ENCODE measurements around the gene CDKAL1. TPM values are rescaled to one million over a fixed set of nuclear protein-coding genes. Genes with fewer than 3 reads are reported as not detected.
"Not testable (repeated sequence)": the region's sequence is repeated elsewhere in the genome, so short reads cannot be mapped to it uniquely, and the experiment has no call there.

The CDKAL1 gene
- total and polyA plus RNA-seq, 8 donors, result 3.4 to 36.7 (median 10.4) TPM

DNA sequence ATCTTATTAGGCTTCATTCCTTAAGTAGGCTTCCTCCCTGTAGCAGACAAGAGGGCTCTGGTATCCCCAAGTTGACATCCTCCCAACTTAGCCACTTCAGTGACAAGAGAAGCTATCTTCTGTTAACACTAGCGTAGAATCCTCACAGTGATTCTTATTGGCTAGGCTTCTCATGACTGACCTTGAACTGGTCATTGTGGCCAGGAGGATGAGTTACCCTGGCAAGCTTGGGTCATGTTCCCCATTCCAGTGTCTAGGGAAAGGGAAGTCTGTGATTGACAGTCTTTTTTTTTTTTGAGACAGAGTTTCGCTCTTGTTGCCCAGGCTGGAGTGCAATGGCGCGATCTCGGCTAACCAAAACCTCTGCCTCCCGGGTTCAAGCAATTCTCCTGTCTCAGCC, 7.1 kb downstream of the CDKAL1 start:
- peaks cover 0 to 29% (median 14%) of the 10 kb centered on the region in 4 donors for H3K4me1 ChIP-seq
- WGBS, 5 donors, result 96 to 99% (median 98%) methylated on average over 6 of the region's 6 CpGs
- TF ChIP-seq EP300 (IDR thresholded peaks at IDR 0.05), result no peak
- TF ChIP-seq, protein P1, sequence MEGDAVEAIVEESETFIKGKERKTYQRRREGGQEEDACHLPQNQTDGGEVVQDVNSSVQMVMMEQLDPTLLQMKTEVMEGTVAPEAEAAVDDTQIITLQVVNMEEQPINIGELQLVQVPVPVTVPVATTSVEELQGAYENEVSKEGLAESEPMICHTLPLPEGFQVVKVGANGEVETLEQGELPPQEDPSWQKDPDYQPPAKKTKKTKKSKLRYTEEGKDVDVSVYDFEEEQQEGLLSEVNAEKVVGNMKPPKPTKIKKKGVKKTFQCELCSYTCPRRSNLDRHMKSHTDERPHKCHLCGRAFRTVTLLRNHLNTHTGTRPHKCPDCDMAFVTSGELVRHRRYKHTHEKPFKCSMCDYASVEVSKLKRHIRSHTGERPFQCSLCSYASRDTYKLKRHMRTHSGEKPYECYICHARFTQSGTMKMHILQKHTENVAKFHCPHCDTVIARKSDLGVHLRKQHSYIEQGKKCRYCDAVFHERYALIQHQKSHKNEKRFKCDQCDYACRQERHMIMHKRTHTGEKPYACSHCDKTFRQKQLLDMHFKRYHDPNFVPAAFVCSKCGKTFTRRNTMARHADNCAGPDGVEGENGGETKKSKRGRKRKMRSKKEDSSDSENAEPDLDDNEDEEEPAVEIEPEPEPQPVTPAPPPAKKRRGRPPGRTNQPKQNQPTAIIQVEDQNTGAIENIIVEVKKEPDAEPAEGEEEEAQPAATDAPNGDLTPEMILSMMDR (IDR thresholded peaks at IDR 0.05), result no peak
- TF ChIP-seq POLR2A (IDR thresholded peaks at IDR 0.05), result no peak
- TF ChIP-seq POLR2AphosphoS5 (IDR thresholded peaks at IDR 0.05), result no peak
- no peak for DNase-seq
- no peaks in the 10 kb centered on the region for H3K9me3 ChIP-seq
- no peak overlapping the region for H3K27ac ChIP-seq
- H3K4me3 ChIP-seq, result no peak overlapping the region
- H3K27me3 ChIP-seq, result no peaks in the 10 kb centered on the region
- peaks cover 10 to 48% (median 43%) of the 10 kb centered on the region in 4 donors for H3K36me3 ChIP-seq
- intact Hi-C loops (cut with DNase I; ENCODE audit: low total_unique reads), result no loop called here

- WGBS, 5 donors, result 53 to 72% (median 62%) methylated on average over 2 of the region's 2 CpGs
- TF ChIP-seq POLR2A (IDR thresholded peaks at IDR 0.05), result no peak
- TF ChIP-seq POLR2AphosphoS5 (IDR thresholded peaks at IDR 0.05), result no peak
- TF ChIP-seq, protein P1 (IDR thresholded peaks at IDR 0.05), result no peak
- TF ChIP-seq EP300 (IDR thresholded peaks at IDR 0.05), result no peak
- intact Hi-C loops (cut with DNase I; ENCODE audit: low total_unique reads), result no loop called here
Observed at GRCh38 chr6:20542927-20543602, 8.8 kb downstream of the CDKAL1 start.

GRCh38 chr6:20548264-20548663, 14.0 kb downstream of the CDKAL1 start:
- no peak overlapping the region for H3K27ac ChIP-seq
- intact Hi-C loops (cut with DNase I; ENCODE audit: low total_unique reads), result no loop called here
- TF ChIP-seq, protein P1 (IDR thresholded peaks at IDR 0.05), result no peak
- no peaks in the 10 kb centered on the region for H3K9me3 ChIP-seq
- WGBS, 5 donors, result 94 to 100% (median 96%) methylated on average over 1 of the region's 1 CpG
- peaks cover 28 to 81% (median 71%) of the 10 kb centered on the region in 4 donors for H3K36me3 ChIP-seq
- no peak for DNase-seq
- peaks cover 0 to 1% (median 0%) of the 10 kb centered on the region in 4 donors for H3K4me1 ChIP-seq
- H3K27me3 ChIP-seq, result no peaks in the 10 kb centered on the region
- H3K4me3 ChIP-seq, result no peak overlapping the region

More at GRCh38 chr6:20542927-20543602, 8.8 kb downstream of the CDKAL1 start:
- Histone ChIP-seq H3K4me1 (peaks cover 0 to 23% (median 7%) of the 10 kb centered on the region in 4 donors), H3K9me3 (no peaks in the 10 kb centered on the region), H3K27ac (no peak overlapping the region), H3K4me3 (no peak overlapping the region), H3K36me3 (peaks cover 17 to 55% (median 49%) of the 10 kb centered on the region in 4 donors), H3K27me3 (no peaks in the 10 kb centered on the region)
- DNase-seq, result no peak

GRCh38 chr6:20549398-20549797, 15.1 kb downstream of the CDKAL1 start:
- H3K4me3 ChIP-seq; H3K27ac ChIP-seq; H3K4me1 ChIP-seq; H3K9me3 ChIP-seq; DNase-seq; intact Hi-C loops (cut with DNase I; ENCODE audit: low total_unique reads); H3K27me3 ChIP-seq: not testable (repeated sequence)
- H3K36me3 ChIP-seq, result peaks cover 28 to 91% (median 79%) of the 10 kb centered on the region in 4 donors
- WGBS, 5 donors, result 91 to 100% (median 99%) methylated on average over 3 of the region's 3 CpGs

GRCh38 chr6:20554326-20554725, 20.1 kb downstream of the CDKAL1 start:
- H3K4me1 ChIP-seq, result peaks cover 0 to 4% (median 0%) of the 10 kb centered on the region in 4 donors
- no peaks in the 10 kb centered on the region for H3K27me3 ChIP-seq
- H3K9me3 ChIP-seq, result no peaks in the 10 kb centered on the region
- H3K27ac ChIP-seq, result no peak overlapping the region
- H3K36me3 ChIP-seq, result peaks cover 12 to 57% (median 46%) of the 10 kb centered on the region in 4 donors
- 79 to 89% (median 85%) methylated on average over 2 of the region's 2 CpGs for WGBS, 5 donors
- no peak for DNase-seq
- TF ChIP-seq POLR2A (IDR thresholded peaks at IDR 0.05), result no peak
- no peak for TF ChIP-seq EP300 (IDR thresholded peaks at IDR 0.05)
- TF ChIP-seq, protein P1 (IDR thresholded peaks at IDR 0.05), result no peak
- no peak for TF ChIP-seq POLR2AphosphoS5 (IDR thresholded peaks at IDR 0.05)
- H3K4me3 ChIP-seq, result no peak overlapping the region
- intact Hi-C loops (cut with DNase I; ENCODE audit: low total_unique reads), result no loop called here
